NCI-H2196 treated with DMSO at 0.1 percent for 48 hours (cell line): Measurements from ENCODE around the gene SEMA6A.
"Not testable (repeated sequence)": the region's sequence is repeated elsewhere in the genome, so short reads cannot be mapped to it uniquely, and the experiment has no call there.

Experiments
- DNase-seq: peaks from one replicate; lab custom pipeline; 2025; ENCODE audit not compliant: unreplicated experiment; lab: John Stamatoyannopoulos, UW

SEMA6A gene

DNA sequence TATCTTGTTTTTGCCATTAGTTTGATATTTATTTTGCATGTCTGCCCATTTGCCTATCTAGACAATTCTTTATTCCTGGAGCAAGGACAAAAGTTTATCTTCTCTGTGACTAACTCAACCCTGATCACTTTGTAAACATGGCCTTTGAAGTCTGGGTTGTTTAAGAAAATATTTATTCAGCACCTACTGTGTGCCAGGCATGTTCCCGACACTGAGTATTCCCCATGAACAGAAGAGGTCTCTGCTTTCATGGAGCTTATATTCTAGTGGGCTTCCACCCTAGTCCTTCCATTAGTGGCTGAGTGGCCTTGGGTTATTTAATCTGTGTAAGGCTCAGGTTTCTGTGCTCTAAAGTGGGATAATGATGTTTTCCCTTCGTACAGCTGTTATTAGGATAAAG is 49.7 kb downstream of the SEMA6A start:
- no peak for DNase-seq

DNA sequence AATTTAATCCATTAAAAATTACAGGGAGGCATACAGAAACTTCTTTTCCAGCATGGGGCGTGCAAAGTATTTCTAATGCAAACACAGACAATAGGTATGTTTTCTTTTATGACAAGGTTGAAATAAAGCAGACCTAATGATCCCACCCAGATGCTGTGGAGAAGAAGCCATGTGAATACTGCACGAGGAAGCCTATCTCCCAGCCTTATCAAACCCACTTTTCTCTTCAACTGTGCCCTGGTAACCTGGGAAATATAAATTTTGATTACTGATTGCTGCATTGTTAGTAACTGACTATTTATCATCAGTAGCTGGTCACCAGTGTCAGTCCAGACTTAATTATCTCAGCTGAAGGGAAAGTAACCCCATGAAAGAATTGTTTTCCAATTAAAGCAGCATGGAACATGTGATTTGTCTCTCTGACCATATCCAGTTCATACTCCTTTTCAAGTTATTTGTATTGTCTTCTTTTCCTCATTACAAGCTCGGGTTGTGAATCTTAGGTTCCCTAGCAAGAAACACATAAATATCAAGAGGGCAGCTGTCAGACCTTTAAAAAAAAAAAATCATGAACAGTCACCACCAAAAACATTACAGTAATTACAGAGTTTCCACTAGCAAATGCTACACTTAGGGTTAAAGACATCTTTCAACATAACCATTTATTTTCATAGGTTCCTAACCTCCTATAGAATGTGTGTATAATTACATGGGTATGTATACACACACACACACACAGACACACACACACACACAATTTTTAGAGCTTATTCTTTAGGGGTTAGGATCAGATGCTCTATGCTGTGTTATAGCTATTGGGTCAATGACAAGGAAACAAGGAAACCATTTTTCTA is 50.3 kb downstream of the SEMA6A start:
- no peak for DNase-seq

DNA sequence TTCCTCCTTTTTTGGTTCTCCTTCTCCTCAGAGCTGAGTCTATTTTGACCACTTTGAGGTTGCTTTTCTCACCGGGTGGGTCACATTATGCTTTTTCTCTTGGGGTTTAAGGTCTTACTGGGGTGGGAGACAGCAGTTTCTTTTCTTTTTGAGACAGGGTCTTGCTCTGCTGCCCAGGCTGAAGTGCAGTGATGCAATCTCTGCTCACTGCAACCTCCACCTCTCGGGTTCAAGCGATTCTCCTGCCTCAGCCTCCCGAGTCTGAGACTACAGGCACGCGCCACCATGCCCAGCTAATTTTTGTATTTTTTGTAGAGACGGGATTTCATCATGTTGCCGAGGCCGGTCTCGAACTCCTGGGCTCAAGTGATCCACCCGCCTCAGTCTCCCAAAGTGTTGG is 51.4 kb downstream of the SEMA6A start:
- not testable (repeated sequence) for DNase-seq

DNA sequence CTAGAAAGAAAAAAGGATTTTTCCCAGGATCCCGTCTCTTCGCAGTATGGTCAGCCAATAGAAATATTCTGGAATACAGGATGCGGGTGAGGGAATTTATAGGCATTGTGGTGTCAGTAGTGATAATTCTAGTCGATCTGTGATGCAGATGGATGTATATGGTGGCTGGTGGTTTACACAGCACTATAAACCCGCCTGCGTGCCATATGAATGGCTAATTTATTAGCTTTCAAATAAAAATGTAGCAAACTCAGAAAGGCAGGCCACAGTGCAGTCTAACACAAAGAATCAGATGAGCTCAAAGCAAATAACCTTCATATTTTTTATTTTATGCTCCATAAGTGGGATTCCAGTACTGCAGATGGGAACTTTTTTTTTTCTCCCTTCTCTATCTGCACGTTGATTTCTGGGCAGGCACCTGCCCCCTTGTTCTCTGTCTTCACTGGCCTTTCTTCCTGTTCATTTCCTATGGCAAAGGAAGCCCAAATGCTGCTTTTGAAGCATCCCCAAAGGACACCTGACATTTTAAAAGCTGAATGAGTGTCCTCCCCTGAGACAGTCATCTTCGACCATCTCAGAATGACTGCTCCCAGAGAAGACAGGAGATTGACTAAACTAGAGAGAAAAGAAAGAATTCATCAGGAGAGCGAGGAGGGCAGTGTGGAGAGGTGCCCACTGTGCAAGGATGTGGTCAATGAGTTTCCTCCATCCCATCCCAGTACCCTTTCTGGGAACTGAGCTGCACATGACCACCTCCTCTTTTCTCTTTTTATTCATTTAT is 52.1 kb downstream of the SEMA6A start:
- DNase-seq, result no peak

DNA sequence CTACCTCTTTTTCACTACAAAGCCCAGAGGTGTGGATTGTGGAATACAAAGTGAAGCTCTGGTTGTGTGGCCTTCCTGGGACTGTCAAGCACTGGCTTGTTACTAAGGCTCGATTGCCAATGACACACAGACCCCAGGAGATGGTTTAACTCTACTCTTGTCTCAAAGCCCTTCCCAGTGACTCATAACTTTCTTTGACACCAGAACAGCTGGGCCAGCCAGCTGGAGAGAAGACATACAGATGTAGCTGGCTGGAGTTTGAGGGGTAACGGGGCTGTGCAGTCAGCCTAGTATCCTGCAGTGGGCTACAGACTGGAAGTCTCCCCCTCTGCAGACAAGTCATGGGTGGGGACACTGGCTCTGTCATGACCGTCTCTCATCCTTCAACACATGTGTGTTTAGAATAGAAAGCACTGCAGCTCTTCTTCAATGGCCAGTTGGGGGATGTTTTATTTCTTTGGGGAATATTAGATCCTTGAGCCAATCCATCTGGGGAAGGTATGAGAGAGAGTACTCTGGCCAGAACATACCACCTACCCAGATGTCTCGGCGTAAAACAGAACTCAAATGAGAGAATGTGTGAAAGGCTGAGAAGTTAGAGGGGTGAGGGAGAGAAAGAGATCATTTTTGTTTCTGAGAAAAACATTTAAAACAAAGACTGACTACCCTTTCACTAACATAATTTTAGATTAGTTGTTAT is 53.3 kb downstream of the SEMA6A start:
- DNase-seq, result no peak

DNA sequence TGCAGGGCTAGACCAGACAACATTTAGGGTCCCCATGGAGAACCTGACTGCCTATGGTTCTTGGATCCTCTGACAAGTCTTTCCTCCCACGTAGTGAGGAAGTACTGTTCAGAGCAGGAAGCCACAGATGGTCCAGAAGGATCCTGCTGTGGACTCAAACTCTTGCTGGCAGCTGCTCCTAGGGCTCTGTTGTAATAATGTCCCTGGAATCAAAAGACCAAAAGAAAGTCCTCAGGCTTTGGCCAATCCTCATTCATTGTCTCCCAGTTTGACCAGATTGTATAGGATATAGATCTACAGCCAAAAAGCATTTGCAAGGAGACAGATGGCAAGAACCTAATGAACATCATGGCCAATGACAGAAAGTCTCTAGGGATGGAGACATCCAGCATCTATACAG is 53.9 kb downstream of the SEMA6A start:
- DNase-seq, result no peak

DNA sequence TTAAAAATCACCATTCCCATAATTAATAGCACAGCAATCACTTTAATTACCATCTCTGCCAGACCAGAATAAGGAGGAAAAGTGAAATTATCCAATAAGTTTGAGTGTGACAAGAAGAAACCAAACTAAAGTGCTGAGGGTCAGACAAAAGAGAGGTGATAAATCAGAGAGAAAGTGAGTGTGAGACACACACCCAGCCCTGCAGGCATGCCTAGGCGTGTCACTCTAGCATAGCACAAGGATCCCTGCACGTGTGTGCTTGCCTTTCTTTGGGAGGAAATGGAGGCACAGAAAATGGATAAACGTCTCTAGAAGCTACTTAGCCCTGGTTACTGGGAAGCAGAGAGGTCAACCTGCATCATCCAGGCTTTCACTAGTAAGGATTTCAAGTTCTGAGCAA is 56.2 kb downstream of the SEMA6A start:
- no peak for DNase-seq

DNA sequence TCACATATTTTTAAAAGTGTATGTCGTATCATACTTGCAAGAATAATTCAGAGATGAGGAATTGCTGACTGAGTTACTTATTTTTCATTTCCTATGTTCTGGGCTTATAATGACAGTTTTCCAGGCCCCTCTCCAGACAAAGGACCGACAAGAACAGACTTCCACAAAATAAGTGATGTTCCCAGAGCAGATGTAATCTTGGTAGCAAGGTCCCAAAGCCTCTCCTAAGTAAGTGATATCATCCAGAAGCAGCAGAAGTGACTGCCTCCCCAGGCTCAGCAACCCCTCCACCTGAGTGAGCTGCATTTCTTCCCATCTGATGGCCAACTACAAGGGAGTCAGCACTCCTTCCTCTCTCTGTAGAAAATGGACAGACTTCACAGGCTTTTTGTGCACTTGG is 57.1 kb downstream of the SEMA6A start:
- DNase-seq, result no peak

DNA sequence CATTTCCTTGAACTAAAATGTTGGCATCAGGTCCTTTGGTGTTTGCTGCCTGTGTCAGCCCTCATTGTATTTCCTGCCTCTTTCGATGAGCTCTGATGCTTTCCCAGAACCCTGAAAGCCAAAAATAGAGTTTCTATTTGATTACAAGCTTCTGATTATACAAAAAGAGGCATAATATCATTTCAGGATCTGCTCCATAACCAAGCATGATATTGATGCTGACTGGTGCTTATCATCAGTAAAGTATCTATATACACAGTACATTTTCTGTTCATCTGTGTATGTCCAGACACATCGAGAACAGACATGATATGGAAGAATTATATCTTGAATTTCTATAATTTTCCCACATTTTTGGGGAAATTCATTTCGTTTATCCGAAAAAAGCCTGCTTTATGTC is 58.6 kb downstream of the SEMA6A start:
- DNase-seq, result no peak

DNA sequence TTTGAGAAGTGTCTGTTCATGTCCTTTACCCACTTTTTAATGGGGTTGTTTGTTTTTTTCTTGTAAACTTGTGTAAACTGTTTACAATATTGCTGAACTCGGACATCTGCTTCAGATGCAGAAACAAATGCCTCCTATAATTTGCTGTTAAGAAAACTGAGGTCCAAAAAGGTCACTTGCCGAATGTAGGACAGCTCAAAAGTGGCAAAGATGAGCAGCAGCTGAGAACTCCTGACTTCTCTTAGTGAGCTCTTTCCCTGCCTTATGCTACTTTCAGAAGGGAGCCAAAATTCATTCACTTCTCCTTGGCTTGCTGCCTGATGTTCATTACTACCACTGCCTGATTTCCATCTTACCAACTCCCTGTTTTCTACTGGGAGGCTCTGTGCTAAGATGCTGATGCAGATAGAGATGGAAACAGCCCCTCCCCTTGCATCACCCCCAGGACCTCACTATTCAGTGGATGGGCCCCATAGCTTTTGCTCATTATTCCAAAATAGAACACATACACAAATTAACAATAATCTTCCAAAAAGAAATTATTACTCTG is 60.1 kb downstream of the SEMA6A start:
- no peak for DNase-seq

DNA sequence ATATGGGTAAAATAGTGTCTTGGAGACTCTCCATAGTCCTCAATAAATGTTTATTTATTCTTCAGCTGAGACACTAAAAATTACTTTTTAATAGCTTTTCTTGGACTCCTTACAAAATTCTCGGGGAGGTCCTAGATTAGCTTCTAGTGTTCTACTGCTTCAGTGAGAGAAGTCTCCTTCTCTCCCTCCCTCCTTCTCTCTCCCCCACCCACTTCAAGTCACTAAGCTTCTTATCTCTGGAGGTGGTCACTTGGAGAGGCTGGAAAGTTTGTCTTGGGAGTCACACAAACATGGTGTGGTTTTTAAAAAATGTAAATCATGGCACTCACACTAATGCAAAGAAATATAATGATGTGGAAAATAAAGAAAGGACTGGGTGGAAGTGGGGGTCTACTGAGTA is 64.1 kb downstream of the SEMA6A start:
- DNase-seq, result no peak

DNA sequence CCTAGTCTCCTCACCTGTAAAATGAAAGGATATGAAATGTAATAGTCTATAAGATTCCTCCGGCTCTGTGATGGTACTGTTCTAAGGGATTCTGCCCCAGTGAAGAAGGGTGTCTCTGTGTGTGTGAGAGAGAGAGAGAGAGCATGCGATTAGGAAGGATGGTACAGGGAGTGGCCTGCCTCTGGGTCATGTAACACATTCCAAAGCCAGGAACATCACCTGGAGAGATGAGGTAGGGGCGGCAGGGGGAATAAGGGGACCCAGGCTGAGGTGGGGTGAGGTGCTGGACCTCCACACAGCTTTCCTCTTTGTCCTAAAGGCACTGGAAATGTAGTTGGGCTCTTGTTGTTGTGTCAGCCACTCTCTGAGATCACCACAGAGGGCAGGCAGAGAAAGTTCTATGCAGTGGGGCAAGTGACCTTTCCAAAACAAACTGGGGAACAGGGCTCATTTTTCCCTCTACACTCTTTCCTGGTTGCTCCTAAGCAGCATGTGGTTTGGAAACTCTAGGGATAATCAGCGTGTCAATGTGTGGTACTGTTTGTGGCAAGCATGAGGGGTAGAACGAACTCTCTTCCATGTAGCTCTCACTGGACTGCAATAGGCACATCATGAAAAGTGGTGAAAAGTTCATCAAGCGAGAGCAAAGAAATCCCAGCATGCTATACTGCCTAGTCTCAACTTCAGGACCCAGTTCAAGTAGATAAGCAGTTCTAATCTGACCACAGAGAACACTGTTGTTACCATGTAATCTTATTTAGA is 65.0 kb downstream of the SEMA6A start:
- no peak for DNase-seq

DNA sequence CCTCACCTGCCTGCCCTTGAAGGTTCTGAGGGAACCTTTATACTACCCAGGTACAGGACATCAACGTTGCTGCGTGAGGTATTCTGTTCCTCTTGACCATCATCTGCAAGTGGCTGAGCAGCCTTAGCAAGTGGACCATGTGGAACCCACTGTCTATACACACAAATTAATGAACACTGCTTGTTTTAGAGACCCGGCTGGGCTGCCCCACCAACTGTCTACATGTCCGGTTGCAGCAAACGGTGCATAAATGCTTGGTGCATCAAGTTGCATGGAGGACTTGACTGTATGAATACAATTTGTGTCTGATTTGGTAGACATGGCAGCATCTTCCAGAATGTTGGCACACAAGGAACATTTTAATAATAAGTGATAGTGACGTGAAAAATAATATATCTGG is 65.8 kb downstream of the SEMA6A start:
- DNase-seq, result no peak

DNA sequence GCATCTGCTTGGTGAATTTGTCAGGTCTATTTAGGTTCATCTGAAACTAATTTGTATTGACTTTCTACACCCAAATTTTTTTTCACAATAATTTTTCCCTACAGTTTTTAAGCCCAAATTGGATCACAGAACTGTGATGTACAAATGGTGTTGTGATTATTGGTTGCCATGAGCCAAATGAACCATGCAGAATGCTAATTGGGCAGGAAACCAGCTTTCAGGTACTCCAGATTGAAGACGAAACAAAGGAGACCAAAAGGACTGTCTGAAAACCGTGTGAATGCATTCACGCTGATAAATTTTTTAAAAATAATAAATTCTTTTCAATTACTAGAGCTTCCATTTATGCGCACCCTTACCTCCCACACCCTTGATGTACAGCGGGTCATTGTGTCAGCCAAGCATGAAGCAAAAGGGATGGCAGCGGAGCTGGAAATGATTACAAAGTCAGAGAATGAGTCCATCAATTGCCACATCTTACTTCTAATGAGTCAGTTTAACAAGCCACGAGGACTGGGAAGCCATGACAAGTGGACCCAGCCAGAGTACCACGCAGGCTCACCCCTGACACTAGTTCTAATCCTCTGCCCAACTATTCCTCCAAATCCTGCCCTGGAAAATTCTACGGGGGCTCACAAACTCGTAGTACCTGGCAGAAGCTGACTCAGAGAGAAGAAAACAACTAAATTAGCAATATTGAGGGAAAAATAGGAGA is 66.5 kb downstream of the SEMA6A start:
- no peak for DNase-seq

DNA sequence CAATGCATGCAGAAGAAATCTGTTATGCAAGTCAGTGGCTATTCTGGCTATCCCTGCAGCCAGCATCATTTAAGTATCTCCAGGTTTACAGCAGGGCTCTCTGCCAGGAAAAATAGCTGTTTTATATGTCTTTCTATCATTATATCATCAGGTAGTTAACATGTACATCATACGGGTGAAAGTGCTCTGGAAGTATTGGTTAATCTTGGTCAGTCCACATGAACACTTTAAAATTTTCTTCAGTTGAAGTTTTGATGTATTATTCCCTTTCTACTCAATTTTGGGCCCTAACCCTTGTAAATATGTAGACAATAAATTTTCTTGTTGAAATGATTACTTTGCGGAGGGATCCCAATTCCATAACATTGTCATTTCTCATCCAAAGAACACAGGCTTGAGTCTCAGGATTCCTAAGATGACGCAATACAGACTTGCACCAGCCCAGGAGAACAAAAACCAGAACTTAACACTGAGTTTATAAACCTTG is 67.5 kb downstream of the SEMA6A start:
- no peak for DNase-seq

DNA sequence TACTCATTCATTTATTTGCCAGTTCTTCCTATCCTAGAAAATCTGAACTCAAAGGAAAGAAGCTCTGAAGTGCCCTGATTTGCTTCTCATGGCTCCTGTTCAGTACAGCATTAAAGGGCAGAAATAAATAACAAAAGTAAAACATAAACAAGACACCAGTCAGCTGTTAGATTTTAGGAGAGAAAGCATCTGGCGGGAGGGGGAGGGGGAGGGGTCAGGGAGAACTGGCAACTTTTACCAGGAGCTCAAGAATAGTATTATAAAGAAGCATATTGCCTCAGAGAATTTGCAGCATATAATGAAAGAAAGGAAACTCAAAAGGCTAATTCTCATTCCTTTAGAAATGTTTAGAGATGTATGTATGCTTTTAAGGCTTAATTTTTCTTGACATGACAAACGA is 68.1 kb downstream of the SEMA6A start:
- DNase-seq, result no peak

DNA sequence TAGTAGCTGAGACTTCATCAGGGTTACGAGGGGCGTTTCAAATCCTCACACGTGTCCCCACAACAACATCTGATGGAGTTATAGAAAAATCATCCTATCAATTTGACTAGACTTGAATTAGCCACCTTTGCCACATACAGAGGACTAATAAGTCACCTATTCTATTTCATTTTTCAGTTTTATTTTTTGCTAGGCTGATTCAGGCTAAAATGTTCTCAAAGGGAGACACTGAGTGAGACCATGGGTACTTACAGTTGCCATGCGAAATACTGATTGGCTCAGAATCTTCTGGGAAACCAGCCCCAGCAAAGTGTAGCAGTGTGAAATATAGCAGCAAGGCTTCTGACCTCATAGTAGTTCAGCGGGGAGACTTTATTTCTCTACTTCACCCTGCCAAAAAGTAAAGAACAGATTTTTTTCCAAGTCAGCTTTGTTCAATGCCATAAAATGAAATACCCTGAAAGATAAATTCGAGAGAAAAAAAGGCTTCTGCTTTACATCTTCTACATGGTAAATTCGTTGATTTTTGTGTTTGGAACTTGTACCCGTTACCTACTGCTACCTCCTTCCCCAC is 69.9 kb downstream of the SEMA6A start:
- no peak for DNase-seq

DNA sequence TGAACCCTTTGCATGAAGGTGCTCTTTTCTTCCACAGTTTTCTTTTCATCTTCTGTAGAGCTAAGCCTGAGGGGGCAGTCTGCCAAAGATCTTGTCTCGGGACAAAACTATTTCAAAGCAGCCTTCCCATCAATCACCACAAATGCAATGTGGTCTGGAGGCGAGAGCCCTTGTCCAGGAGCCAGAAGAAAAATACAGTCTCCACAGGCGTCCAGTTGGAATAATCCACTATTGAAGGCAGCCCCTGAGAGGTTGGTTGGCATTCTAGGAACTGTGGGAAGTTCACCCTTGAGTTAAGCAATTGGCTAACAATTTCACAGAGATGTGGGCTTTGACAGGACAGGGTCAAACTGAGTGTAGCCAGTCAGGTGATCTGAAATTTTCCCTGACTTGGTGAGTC is 72.0 kb downstream of the SEMA6A start:
- DNase-seq, result no peak

DNA sequence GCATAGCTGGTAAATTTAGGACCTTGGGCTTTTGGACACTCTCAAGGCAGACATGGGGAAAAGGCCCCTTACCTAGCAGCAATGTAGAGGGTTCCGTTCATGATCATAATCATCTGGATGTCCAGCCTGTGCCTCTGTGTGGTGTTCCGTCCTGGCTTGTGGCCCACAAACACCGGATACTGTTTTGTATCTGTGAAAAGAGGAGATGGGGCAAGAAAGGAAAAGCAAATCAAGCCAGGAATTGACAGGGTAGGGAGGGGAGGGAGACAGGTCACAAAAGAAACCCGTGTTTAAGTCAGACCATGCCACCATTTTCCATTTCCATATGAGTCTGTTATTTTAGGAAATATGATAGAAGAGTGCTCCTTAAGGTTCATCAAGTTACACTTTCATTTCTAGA is 72.5 kb downstream of the SEMA6A start:
- no peak for DNase-seq
